Measurements from ENCODE around the gene CDK14.
"Not testable (repeated sequence)": the region's sequence is repeated elsewhere in the genome, so short reads cannot be mapped to it uniquely, and the experiment has no call there.

CDK14 gene

DNA sequence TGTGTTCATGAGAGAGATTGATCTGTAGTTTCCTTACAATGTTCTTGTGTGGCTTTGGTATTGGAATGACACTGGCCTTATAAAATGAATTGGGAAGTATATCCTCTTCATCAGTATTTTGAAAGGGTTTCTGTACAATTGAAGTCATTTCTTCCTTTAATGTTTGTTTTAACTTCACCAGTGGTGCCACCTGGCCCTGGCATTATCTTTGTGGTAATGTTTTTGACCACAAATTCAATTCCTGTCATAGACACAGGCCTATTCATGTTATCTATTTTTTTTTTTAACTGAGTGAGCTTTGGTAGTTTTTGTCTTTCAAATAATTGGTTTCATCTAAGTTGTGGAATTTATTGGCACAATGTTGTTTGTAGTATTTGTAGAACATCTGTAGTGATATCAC is 127.7 kb downstream of the CDK14 start:
- no peak for DNase-seq

DNA sequence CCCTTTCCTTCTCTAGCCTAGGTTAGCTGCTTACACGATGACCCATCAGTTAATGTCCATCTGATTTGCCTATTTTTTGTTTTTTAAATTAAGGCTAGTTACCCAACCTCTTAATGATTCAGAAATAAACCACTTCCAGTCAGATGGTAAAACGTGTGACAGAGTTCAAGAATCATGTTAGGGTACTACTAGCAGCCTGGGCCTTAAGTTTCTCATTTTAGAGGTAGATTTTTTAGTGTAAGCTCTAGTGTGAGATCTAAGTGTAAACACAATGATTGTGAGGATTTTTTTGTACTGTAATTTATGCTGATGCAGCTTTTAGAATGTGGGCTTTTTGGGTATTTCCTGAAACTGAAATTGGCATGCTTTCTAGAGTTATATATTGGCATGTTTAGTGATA is 130.0 kb downstream of the CDK14 start:
- no peak for DNase-seq

- no peak for DNase-seq
Observed at GRCh38 chr7:90726623-90727022, 130.5 kb downstream of the CDK14 start.

DNA sequence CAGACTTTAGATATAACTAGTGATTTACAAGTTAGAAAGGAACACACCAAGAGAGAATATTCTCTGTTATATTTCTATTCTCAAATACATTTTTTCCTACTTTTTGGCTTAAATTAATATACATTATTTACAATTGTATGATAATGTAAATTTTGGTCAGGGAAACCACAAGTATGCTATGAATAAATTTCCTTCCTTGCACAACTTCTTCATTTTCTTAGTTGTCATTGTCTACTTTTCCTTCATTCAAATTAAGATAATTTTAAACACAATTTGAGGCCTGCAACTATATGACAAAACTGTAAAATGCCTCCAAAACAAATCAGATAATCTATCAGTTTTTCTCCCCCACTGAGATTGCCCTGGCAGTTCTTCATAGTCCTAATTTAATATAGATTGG is 131.3 kb downstream of the CDK14 start:
- DNase-seq, result no peak

DNA sequence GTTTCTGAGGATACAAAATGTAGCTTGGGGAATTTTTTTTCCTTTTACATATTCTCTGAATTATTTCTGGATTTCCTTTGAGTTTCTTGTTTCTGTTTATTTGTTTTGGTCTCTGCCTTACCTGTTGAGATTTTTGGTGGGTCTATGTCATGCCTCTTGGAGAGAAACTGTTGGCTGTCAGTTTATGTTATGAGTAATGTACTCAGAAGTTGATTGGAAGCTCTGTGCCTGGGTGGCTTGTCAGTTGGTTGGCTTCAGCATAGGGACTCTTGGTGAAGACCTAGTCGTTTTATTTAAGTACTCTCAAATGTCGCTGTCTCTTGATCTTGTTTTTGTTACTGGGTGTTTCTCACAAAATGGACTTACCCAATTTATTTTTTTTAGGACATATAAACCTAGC is 132.4 kb downstream of the CDK14 start:
- no peak for DNase-seq

GRCh38 chr7:90735611-90736280 is 139.6 kb downstream of the CDK14 start:
- not testable (repeated sequence) for DNase-seq

GRCh38 chr7:90736316-90736715 is 140.2 kb downstream of the CDK14 start:
- DNase-seq, result no peak

DNA sequence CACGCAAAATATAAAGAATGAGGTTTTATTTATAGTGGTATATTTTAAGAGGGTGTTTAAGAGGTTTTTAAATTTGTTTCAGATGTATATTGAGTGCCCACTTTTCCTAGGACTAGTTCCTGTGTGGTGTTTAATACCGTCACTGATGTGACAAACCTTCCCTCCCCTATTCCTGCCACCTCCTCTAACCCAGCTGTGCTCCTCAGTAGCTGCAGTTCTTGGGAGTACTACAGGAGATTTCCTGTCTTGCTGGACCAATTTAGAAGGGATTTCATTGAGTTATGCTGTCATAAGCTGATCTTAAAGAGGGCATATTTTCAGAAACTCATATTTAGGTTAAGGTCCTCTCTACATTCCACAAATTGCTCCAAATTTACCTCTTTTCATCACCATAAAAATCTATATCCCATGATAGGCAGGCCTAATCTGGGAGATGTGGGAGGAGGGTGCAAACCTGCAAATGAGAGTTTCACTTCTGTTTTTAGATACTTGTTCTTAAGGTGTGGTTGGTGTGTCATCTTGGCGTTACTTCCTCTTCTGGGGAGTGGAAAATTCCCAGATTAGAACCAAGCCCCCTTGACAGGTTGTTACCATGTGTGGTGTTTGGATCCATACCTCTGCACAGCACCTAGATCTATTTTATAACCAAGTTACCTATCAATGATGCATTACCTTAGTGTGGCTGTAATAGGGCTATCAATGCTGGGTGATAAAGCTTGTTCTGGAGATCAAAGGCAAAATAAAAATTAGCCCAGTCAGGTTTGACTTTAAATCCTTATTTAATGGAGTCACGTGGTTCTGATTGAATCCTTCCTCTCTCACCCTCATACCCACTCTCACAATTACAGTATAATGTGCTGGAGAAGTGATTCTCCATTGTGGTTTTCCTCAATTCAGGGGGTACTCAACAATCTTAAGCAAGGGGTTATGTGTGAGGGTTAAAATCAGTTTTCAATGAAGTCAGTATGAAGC is 141.1 kb downstream of the CDK14 start:
- DNase-seq, result no peak

GRCh38 chr7:90738249-90738648 is 142.1 kb downstream of the CDK14 start:
- DNase-seq, result no peak

GRCh38 chr7:90739716-90740115 is 143.6 kb downstream of the CDK14 start:
- no peak for DNase-seq

DNA sequence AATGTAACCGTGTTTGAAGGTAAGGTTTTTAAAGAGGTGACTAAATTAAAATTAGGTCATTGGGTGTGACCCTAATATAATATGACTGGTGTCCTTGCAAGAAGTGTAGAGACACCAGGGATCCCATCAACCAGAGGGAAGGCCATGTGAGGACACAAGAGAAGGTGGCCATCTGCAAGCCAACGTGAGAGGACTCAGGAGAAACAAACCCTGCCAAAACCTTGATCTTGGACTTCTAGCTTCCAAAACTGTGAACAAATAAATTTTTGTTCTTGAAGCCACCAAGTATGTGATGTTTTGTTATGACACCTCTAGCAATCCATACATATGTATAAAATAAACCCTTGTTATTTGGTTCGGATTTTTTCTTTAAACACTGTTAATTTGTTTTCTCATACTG is 144.3 kb downstream of the CDK14 start:
- DNase-seq, result no peak

DNA sequence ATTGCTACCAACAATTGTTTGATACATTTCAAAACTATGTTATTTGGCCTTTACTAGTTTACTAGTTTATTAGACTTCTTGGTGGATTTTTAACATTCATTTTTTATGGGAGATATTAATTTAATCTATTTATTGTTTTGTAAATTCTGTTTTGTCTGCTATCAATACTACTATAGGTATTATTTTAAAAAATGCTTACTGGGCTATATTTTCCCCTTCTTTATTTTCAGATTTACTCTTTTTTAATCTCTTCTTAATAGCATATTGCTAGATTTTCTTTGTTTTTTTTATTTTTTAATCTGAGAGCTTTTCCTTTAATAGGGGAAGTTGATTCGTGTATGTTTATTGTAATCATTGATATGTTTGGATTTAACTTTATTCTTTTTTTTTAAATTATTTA is 147.5 kb downstream of the CDK14 start:
- no peak for DNase-seq

DNA sequence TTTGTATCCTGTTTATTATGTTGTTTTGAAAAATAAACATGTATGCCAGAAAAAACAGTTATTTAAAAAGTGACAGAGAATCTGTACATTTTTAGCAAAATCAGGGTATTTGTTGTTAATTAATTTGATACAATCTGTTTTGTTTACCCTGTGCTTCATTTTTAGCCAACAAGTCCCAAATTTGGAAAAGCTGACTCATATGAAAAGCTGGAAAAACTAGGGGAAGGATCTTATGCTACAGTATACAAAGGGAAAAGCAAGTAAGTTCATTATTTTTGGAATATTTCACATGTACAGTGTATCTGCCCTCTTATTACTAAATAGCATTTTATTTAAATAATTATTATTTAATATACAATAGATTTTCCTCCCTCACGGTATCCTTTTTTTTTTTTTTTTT is 151.4 kb downstream of the CDK14 start:
- no peak for DNase-seq

DNA sequence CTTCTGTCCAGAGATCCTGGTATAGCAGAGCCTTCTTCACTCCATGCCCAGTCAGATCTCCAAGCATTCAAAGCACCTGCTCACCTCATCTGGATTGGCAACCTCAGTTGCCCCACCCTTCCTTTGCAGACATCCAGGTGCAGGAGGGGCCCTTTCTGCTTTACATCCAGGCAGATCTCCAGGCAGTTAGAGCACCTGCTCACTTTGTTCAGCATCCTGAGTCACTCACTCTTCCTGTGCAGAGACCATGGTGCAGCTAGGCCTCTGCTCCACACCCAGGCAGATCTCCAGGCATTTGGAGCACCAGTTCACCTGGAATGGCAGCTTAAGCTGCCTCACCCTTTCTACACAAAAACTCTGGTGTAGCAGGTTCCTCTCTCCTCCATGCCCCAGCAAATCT is 153.1 kb downstream of the CDK14 start:
- DNase-seq, result no peak

DNA sequence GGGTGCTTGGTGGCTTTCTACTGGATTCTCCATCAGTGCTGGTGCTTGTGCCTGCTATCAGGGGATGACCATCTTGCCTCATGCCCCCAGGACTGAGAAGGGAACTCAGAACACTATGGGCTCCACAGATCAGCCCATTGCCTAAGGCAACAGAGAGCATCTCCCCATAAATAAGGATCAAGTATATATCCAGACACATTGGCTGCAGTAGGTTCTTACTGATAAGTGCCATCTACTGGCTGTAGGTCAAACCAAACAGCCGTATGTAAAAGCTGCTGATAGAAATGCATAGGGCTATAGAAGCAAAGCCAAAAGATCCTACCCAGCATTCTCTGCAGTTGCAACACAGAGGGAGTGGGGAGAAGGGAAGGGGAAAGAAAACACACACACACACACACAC is 153.7 kb downstream of the CDK14 start:
- no peak for DNase-seq

DNA sequence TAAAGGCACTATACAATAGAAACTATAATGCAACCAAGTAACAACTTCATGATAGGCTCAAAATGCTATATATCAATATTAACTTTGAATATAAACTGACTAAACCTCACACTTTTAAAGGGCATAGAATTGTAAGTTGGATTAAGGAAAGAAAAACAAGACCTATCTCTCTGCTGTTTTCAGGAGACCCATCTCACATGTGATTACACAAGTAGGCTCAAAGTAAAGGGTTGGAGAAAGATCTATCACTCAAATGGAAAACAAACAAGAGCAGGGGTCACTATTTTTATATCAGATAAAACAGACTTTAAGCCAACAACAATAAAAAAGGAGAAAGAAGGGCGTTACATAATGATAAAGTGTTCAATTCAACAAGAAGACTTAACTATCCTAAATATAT is 155.5 kb downstream of the CDK14 start:
- DNase-seq, result no peak

DNA sequence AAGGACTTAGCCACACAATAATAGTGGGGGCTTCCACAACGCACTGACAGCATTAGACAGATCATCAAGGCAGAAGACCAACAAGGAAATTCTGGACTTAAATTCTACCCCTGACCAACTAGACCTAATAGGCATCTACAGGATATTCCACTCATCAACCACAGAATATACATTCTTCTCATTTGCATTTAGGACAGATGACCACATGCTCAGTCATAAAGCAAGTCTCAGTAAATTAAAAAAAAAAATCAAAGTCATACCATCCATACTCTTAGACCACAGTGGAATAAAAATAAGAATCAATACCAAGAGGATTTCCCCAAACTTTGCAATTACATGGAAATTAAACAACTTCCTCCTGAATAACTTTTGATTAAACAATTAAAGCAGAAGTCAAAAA is 155.9 kb downstream of the CDK14 start:
- no peak for DNase-seq

GRCh38 chr7:90755041-90755440 is 158.9 kb downstream of the CDK14 start:
- no peak for DNase-seq

DNA sequence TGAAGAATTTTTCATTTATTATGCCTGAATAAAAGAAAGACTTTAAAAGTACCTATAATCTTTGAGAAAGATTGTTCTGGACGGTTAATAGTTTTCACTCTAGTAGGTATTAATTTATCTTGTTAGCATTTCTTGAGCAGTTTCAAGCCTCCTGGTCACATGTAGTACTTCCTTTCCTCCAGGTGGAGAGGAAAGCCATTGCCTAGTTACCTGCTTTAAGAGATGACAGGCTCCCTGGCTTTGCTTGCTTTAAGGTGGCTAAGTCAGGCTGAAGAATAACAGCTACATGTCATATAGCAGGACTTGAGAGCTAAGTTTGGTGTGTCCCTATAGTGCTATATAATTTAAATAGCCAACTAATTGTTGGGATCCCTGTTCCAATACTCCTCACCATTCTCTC is 160.2 kb downstream of the CDK14 start:
- no peak for DNase-seq

- DNase-seq, result not testable (repeated sequence)
Observed at GRCh38 chr7:90757565-90757950, 161.4 kb downstream of the CDK14 start.

- DNase-seq, result no peak
Observed at GRCh38 chr7:90758933-90759562, 162.9 kb downstream of the CDK14 start.

DNA sequence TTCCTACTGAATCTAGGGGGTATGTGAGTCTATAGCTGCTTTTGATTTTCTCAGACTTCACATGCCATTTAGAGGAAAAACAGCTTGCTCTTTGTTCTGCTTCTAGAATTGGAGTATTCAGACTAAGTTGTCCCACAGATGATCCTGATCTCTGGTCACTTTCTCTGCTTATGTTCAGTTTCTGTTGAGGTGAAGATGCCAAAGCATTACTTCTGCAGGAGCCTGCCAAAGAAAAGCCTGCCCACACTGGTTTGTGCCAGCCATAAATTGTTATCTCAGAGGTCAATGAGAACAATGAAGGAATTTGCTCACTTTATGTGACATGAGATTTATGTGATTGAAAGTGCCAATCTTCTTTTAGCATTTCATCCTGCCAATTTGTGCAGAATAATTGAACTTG is 163.6 kb downstream of the CDK14 start:
- no peak for DNase-seq

DNA sequence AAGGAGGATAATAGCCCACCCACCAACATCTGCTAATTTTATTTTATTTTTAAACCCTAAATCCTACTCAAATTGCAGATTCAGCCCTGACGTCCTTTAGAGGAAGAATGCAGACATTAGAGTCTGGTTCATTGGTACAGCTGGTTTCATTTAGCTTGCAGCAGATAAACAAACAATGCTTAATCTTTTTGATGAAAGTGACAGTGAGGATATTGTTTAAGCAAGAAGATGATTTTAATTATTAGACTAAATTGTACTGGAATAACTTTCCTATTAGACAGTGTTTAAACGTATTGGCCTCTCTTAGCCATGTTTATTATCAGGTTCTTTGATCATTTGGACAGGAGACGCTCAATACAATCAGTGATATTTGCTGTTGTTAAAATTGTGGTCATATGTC is 164.8 kb downstream of the CDK14 start:
- DNase-seq, result no peak

DNA sequence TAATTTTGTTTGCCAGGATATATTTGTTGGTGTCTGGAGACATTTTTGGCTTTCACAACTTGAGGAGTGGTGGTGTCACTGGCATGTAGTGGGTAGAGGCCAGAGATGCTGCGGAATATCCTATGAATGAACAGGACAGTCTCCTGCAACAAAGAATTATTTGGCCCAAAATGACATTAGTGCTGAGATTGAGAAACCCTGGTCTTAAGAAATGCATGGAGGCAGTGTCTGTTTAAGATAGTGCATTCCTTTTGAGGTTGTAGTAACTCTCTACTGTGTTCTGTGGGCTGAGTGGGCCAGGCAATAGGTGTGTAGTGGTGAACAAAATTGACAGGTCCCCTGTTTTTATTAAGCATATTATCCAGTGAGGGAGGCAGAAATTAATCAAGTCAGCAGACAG is 165.5 kb downstream of the CDK14 start:
- DNase-seq, result no peak

Measured in stimulated activated CD4-positive, alpha-beta T cell treated with anti-CD3 and anti-CD28 coated beads, Interleukin-4, amount 100 ng/mL, for 1 hour (primary cell).